HG02623 (cell line): Measurements from ENCODE around the gene TMEM217.

ENCODE experiments used
- ATAC-seq: cut with Tn5 transposase; IDR thresholded peaks from one replicate; pipeline ENCODE4 v1.9.1; 2021; ENCODE audit warnings: moderate library complexity; ENCODE audit not compliant: unreplicated experiment

The TMEM217 gene

DNA sequence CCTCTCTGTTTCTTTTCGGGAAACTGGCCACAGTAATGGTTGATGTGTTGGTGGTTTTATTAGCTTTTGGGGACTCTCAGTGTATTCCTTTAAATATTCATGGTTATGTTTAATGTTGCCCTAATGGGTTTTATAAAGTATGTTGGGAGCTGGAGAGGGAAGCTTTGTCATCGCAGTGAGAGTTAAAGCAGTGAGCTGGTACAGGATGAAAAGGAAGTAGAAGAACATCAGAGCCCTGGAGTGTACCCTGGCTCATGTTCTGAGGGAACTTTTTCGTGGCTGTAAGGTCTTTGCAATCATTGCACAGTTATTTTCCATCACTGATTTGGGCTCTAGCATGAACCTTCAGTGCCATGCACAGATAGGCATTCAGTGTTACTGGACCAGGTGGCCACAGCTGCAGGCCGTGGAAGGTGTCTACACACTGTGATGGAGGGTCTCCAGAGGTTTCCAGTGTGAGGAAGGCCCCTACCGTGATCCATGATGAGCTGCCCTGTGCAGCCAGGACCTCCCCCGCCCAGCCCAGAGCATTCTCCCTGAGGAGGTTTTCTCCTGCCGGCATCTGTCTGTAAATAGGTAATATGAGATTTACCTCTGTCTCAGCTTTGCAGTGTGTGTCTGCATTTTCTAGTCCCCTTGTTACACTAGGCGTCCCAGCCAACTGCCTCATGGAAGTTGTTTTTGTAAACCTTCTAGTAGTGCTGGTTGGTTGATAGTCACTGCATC, 22.4 kb upstream of the TMEM217 start:
- no peak for ATAC-seq

DNA sequence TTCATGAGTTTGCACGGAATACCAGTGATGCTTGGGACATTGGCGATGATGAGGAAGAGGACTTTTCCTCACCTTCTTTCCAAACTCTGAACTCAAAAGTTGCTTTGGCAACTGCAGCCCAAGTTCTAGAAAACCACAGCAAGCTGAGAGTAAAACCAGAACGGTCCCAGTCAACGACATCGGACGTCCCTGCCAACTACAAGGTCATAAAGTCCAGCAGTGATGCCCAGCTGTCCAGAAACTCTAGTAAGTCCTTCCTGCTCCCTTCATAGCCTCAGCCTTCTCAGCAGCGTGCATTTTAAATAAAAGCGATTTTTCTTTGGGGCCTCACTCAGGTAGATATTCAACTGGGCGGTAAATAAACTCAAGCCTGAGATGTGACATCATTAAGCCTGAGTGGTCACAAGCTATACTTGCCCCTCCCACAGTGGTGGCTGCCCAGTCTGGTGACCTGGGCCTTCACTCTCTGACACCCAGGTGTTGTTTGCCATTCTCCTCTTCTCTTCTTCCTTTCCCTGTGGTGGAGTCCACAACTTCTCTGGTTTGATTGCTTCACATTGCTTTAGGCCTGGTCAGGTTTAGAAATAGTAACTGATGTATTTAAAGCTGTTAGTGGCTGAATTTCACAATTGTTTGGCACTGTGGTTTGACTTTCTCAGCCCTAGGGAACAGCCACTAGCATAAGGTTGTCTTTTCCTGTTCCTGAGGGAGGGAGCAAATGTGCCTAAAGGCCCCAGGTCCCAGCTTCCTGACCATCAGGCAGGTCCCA, 21.6 kb upstream of the TMEM217 start:
- no peak for ATAC-seq

DNA sequence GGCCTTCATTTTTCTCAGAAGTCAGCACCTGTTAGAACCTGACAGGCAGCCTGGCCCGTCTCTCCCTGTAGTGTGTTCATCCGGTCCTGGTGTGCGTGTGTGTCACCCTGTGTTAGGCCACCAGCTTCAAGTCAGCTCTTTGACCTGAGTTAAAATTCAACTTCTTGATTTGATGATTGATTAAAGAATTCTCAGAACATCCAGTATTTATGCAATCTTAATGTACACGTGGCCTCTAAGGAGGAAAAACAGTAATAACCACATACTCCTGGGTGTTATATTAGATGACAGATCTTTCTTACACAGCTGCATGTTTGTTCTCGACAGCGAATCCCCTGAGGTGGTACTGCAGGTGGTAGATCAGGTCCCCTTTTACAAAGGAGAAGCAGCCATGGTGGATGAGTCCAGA, 19.1 kb upstream of the TMEM217 start:
- no peak for ATAC-seq

DNA sequence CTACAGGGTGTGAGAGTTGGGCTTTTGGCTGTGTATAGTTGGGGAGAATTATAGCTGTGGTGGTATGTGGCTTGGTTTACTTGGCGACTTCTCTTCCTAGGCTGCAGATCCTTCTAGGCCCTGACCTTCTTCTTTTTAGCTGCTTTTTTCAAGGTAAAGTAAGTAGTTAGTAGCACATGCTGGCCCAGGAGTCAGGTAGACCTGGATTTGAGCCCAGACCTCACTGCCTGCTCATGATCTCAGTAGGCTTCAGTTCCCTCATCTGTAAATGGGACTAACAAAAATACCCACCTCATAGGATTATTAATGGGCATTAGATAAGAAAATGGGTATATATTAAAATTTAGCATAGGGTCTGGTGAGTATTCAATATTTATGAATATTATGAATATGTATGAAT, 17.4 kb upstream of the TMEM217 start:
- ATAC-seq: no peak

DNA sequence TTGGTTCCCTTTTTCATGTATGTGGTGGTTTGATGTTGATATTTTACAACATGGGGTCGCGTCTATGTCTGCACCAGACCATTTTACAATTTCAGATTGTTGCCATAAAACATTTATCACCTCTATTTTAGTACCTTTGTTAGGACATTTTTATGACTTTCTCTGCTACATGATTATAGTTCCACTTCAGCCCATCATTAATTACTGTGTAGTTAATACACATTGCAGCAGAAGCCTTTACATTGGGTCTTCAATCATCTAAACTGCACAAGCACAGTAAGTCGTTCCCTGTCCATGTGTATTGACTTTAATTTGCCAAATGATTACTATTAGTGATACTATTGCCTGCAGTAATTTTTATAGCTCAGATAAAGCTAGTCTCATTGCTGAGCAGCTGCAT, 15.7 kb upstream of the TMEM217 start:
- no peak for ATAC-seq

DNA sequence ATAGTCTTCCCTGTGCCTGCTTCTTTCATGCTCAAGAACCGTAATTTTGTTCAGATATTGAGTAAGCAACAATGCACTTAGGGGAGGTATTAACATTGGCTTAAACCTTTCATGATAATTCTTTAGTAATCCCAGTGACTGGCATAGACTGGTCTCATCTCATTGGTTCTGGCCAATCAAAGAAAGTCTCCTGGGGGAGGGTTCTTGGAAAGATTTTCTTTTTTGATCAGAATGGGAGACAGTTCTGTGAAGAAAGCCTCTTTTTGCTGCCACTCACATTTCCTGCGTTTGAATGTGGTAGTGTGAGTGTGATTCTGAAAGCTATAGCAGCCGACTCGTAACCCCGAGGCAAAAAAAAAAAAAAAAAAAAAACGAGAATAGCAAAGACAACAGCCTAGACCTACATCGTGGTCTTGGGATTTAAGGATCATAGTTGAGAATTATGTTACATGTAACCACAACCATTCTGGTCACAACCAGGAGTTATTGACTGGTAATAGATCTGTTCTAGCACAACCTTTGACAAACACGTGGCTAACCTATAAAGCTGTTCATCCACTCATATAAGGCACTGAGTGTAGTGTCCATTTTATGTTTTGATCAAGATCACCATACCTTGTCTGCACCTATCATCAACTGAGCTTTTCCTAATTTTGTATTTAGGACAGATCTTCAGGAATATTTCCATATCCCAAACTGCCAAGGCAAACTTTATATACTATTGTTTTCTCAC, 15.1 kb upstream of the TMEM217 start:
- no peak for ATAC-seq

DNA sequence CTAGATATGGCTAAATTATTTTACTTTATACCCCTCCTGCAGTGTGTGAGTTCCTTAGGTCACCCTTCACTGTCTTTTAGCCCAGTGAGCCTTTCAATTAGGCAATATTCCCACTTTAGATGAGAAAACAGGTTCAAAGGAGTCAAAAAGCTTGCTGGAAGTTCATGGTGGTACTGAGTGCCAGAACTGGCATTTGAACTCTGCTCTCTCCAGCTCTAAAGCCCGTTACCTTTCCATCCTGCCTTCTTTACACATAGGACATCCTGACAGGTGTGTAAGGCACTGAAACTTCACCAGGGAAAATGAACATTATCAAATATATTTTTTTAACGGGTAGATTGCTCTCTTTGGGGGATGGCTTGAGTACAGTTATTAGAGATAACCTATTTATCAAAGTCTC, 11.2 kb upstream of the TMEM217 start:
- no peak for ATAC-seq

DNA sequence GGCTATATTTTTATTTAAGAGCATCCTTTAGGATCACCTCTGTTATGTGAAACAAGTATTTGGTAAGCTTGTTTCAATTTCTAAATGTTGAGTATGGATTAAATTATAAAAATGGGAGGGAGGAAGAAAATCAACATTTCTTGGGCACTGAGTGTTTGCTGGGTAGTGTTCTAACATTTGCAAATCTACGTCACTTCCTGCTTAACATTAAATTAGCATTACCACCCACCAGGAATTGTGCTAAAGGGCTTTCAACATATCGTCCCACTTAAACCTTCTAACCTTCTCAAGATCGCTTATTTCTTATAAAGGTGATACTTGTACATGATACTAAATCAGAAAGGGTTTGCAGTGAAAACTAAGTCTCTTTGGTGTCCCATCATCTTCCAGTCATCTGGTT, 7.9 kb upstream of the TMEM217 start:
- no peak for ATAC-seq

DNA sequence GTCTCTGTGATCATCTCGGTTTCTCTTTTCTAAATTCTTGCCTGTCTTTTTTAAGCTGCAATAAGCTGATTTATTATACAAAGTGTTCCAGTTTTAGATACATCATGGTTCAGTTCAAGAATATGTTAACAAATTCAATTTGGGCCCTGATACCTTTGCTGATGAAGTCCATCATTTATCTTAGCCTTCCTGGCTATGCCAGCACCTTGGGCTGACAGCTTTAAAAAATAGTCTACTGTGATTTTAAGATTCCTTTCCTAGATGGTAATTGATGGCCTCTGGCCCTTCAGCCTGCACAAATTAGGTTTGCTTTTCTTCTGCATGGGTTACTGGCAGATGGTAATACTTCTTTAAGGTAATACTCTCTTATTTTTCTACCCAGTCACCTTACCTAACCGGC, 7.1 kb upstream of the TMEM217 start:
- no peak for ATAC-seq

DNA sequence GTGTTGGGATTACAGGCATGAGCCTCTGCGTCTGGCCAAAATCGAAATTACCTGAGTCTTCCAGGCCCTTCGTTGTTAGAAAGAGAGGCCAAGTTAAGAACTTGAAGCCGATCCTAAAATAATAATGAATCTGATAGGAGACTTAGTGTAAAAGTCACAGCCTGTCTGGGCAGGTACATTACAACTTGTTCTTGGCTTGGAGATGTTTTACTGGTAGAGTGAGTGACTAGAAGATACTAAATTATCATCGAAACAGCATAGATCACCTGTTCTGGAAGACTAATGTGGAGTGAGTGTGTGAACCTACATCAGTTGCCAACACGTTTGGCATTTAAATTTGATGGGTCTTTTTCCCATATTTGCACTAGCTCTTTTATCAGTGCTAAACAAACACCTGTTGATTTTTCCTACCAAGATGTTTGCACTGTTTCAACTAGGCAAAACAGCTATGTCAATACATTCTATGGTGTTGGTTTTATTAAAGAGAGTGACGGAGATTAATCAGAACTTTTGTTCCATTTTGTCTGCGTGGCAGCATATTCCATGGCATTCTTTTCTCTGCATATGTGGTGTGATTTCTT, 4.6 kb upstream of the TMEM217 start:
- ATAC-seq: no peak

DNA sequence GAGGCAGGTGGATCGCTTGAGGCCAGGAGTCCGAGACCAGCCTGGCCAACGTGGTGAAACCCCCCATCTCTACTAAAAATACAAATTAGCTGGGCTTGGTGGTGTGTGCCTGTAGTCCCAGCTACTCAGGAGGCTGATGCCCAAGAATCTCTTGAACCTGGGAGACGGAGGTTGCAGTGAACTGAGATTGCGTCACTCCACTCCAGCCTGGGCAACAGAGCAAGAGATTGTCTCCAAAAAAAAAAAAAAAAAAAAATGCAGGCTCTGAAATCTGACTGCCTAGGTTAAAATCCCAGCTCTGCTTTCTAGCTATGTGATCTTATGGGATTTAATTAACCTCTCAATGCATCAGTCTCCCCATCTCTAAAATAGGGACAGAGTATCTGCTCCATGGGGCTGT, 3.3 kb upstream of the TMEM217 start:
- no peak for ATAC-seq

DNA sequence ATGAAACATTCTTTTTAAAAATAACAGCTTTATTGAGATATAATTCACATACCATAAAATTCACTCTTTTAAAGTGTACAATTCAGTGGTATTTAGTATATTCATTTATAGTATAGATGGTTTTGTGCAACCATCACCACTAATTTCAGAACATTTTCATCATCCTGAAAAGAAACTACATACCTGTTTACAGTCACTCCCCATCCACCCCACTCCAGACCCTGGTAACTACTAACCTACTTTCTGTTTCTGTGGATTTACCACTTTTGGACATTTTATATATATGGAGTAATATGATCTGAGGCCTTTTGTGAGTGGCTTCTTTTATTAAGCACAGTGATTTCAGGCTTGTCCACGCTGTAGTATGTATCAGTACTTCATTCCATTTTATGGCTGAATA, 2.5 kb upstream of the TMEM217 start:
- ATAC-seq: no peak

DNA sequence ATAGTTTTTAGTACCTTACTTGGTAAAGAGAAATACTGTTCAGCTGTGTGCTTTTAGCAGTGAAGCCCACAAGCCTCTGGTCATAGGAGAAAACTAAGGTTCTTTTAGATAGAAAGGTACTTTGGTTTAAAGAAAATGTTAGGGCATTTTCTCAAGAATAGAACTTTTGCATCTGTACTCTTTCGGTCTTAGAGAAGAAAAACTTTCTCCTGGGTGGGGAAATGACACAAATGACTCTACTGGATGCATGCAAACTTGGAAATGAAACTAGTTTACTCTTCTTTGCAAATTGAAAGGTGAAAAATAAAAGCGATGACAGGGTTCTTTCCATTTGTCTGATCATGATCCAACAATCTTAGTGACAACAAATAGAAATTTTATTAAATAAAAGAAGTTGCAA, 2.1 kb upstream of the TMEM217 start:
- ATAC-seq: no peak

DNA sequence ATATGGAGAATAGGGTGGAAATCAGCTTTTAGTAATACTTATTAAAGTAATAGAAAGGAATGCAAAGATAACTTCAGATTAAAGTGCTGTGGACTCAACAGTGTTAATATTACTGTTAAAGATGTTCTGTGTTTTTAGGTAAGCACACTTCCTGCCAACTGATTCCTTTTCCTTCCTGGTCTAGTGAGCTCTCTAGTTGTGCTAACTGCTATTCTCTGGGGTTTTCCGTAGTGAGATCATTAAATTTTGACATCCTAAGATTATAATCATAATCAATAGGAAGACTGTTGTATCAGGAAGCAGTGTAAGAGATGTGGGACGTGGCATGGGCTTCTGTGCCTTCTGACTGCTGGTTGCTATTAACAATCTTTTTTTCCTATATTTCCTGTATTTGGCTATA, 1.2 kb upstream of the TMEM217 start:
- no peak for ATAC-seq

DNA sequence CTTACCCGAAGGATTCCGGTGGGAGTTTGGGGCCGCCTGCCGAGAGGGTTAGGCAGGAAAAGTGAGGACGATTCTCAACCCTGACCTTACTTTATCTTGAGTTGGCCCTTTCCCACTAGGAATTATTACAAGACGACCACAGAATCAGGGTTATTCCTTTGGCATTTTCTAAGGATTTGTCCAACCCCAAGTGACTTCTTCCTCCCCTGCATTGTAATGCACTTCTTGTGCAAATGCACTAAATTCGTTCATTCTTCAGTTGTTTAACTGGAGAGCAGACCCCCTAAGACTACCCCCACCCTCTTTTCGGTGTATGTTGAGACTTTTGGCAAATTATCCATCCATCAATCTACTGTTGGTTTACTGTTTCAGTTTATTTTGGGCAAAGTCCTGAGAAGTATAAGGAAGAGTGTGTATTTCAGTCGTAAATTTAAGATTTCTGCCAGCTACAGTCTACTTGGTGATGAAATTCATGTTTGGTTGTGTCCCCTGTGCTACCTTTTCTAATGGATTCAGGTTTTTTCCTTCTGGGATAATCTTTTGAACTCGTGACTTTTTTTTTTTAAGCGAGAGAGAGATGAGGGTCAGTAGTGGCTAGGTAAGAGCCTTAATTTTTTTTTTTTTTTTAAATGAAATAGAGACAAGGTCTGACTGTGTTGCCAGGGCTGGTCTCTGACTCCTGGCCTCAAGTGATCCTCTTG, 611 bp upstream of the TMEM217 start:
- ATAC-seq: no peak

DNA sequence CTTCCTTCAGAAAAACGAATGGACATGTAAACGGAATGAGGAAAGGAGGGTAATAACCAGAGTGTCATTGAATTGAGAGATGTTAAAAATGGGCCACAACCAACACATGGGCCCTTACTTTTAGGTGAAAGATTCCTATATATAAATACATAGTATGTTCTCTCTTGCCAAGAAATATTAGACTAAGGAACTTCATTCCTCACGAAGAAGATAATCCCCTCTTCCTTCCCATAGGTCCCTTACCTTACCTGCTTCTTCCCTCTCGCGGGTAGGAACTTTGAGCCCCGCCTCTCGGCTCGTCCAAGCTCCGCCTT, 667 bp downstream of the TMEM217 start:
- ATAC-seq: no peak

DNA sequence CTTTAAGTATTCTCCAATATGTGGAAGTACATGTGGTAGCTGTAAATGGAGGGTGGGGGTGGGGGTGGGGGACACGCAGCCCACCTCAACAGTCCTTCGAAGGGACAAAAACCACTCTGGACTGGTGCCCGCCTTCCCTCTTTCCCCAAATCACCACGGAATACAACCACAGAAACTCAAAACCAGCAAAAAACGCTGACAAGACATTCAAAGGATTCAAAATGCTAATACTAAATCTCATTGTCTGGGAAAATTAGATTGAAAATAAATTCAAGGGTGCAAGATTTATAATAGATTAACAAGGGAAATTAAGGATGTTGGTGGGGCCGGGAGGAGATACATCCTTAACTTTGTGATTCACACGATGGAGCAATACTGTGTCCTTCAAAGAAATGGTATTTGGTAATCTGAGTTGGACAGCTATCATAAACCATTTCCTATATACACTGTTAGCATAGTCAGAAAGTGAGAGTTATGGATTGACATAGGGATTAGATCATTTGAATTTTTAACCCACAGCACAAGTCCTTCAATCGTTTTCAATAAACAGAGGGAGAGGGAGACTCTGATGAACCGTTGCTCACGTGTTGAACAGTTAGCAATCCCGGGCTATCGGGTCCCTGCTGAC, 1.1 kb downstream of the TMEM217 start:
- no peak for ATAC-seq

DNA sequence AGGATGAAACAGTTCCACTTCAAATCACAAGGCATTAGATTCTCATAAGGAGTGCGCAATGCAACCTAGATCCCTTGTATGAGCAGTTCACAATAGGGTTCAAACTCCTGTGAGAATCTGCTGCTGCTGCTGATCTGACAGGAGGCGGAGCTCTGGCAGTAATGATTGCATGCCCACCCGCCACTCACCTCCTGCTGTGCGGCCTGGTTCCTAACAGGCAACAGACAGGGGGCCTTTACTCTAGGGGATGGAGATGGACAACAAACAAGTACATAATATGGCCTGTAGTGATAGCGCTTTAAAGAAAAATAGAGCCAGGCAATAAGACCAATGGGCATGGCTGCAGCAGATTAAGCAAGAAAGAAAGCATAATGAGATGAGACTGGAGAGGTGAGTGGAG, 3.1 kb downstream of the TMEM217 start:
- no peak for ATAC-seq

DNA sequence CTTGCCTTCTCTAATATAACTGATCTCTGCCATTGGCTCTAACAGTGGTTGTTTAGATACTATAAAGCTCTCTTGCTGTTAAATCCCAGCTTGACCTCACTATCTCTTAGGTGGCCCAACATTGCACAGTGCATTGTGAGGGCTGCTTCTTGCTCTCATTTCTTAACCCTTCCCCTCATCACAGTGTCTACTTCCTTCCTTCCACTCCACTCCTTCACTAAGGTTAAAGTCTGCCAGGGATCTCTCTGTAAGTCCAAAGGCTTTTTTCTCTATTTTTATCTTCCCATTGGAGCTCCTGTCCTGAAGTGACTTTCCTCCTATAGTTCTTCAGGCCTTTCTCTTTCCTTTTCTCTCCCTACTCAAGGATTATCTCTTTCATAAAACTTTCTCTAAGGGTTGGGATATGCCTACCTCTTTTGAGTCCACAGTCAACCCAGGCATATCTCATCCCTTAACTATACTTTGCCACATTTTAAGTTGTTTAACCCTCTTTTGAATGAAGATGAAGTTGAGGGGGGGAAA, 4.4 kb downstream of the TMEM217 start:
- ATAC-seq: no peak

DNA sequence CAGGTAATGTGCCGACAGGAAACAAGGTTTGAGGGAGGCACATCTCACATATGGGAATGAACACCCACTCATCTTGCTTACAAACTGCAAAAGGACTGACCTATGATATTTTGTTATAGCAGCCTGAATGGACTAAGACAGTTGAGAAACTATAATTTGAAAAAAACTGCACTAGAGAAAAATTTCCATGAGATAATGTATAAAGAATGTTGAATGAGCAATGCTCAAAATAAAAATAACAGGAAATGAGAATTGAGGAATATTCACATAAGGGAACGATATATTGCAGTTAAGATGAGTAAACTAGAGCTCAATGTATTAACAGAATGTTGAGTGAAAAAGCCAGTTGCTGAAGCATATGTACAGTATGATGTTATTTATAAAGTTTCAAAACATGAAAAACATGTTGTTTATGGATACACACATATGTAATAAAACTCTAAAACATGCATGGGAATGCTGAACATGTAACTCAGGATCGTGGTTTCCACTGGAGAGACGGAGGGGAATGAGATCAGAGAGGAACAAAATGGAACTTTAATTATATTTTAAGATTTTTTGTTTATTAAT, 6.6 kb downstream of the TMEM217 start:
- ATAC-seq: no peak
